Activated gamma-delta T cell (primary cell): ENCODE measurements around the gene DLG4.

ENCODE experiments used
- DNase-seq: peaks from one replicate; lab custom pipeline; 2025; lab: John Stamatoyannopoulos, UW

DLG4 gene

DNA sequence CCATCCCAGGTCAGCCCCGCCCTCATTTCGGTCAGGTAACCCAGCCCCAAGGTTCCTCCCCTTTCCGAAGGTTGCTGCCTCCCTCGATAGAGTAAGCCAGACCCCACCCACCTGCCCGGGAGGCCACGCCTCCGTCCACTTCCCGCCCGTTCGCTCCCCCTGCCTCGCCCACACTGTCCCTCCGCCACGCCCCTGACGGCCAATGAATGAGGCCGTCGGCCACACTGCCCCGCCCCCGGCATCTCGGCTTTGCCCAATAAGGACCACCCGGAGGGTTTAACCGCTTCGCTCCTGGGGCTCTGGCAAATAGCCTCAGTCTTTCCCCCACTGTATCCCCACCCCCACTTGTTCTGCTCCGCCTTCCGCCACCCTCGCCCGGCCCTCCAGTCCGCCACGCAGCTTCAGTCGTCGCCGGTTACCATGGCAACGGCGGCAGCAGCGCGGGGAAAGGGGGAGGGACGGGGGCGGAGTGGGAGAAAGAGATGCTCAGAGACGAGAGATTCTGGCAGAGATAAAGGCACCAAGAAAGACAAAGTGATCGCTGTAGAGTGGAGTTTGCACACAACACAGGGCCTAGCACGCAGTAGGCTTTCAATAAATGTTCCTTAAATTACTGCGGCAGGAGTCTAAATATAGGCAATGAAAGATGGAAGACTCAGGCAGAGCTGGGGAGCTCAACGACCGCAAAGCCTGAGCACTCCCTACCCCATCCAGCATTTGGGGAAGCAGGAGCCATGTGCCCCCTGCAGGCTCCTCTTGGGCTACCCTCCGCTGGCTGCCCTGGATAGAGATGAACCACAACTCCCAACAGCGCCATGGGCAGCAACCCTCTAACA is 5.1 kb downstream of the DLG4 start:
- DNase-seq: peak; percentile 95

GRCh38 chr17:7213895-7214299 is 5.7 kb downstream of the DLG4 start:
- no peak for DNase-seq

GRCh38 chr17:7211491-7212273 is 8.0 kb downstream of the DLG4 start:
- DNase-seq: no peak

GRCh38 chr17:7208754-7209460 is 10.7 kb downstream of the DLG4 start:
- no peak for DNase-seq

DNA sequence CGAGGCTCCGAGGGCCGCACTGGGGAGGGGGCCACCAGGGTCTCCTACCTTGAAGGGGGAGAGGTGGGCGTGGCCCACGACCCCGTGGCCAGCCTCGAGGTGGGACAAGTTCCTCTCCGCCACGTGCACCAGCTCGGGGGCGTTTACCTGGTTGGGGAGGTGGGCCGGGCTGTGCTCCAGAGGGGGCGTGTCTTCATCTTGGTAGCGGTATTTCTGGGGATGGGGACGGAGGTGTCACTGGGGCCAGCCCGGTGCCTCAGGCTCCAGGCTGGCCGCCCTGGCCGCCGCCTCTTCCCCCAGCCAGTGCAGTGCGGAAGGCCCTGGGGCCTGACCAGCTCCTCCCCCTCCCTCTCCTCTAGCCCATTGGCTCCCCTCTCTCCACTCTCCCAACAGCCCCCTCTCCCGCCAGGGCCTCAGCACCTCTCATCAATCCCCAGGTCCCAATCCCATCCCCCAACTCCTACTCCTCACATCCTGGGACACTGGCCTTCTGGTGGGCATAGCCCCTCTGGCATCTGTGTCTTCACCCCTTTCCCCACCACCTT is 11.5 kb downstream of the DLG4 start:
- DNase-seq: no peak

- DNase-seq: no peak
Observed at GRCh38 chr17:7207120-7208001, 12.3 kb downstream of the DLG4 start.

- DNase-seq: no peak
Observed at GRCh38 chr17:7205561-7205960, 14.1 kb downstream of the DLG4 start.

- peak; percentile 92 for DNase-seq
Observed at GRCh38 chr17:7204828-7205461, 14.7 kb downstream of the DLG4 start.

DNA sequence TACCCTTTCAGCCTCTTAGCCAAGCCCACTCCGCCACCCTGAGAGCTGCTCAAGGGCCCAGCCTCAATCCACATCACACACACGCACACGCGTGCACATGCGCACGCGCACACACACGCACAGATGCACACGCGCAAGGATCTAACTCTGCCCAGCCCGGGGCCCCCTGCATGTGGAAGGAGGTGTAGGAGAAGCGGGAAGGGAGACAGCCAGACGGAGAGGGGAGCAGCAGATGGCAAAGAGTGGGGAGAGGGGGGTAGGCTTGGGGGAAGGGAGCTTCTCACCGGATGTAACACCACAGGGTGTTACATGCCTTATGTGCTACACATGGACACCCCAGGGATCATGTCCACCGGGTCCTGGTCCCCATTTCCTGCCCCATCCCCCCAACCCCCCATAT is 15.3 kb downstream of the DLG4 start:
- DNase-seq: peak; percentile 32

GRCh38 chr17:7203391-7203790 is 16.2 kb downstream of the DLG4 start:
- DNase-seq: no peak

DNA sequence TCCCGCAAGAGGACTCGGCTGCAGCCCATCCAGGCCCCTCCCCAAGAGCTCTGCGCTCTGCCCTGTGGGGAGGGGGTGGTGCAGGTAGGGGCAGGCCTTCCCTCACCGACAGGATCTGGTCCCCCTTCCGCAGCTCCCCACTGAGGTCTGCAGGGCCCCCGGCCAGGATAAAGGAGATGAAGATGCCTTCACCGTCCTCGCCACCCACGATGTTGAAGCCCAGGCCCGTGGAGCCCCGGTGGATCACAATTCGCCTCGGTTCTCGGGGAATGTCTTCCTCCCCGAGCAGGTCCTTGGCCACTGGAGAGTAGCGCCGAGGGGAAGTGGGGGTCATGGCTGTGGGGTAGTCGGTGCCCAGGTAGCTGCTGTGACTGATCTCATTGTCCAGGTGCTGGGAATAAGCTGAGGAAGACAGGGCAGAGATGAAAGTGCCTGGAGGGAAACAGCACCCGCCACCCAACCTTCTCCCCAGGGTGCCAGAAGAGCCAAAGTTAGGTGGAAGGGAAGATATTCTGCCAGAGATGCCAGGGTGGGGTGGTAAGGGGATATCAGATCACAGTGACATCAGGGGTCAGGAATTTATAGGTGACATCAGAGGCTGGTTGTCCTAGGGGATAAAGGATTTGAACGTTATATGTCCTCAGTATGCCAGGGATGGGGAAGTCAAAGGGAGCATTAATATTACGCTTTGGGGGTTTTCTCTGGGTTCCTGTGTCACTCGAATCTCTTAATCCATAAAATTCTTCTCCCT is 22.8 kb downstream of the DLG4 start:
- no peak for DNase-seq

DNA sequence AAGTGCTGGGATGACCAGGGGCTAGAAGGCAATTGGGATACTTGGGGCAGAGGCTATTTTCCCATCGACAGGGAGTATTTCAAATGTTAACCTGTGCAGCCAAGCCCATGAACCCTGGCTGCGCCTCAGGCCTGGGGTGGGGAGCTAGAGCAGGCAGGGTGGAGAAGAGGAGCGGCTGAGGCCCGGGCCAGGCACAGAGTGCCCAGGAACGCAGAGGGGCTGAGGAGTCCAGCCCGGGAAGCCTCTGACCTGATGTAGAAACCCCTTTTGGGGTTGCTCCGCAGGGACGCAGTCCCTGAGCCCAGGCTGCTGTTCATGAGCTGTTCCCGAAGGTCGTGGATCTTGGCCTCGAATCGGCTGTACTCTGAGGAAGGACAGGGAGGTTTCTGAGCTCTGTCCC is 23.7 kb downstream of the DLG4 start:
- no peak for DNase-seq

DNA sequence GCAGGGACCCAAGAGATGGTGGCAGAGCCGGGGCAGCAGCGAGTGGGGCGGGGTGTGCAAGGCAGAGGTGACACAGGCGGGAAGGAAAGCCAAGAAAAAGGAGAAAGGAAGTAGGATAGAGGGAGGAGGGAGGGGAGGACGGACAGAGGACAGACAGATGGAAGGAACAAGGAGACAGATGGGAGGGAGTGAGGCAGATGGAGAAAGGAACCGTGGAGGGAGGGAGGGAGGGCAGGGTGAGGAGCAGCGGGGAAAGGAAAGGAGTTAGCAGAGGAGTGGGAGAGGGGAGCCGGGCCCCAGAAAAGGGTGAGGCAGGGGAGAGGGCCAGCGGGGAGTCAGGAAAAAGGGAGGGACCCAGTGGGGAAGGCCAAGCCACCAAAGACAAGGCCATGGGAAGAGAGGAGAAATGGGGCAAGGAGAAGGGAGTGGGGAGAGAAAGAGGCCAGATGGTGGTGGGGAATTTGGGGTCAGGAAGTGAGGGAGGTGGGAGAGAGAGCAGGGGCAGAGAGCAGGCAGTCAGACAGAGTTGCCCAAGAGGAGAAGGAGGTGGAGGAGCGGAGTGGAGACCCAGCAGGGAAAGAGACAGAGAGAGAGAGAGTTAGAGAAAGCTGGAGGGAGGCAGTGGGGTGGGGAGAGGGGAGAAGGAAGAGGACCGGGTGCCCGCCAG is 27.2 kb downstream of the DLG4 start:
- no peak for DNase-seq

DNA sequence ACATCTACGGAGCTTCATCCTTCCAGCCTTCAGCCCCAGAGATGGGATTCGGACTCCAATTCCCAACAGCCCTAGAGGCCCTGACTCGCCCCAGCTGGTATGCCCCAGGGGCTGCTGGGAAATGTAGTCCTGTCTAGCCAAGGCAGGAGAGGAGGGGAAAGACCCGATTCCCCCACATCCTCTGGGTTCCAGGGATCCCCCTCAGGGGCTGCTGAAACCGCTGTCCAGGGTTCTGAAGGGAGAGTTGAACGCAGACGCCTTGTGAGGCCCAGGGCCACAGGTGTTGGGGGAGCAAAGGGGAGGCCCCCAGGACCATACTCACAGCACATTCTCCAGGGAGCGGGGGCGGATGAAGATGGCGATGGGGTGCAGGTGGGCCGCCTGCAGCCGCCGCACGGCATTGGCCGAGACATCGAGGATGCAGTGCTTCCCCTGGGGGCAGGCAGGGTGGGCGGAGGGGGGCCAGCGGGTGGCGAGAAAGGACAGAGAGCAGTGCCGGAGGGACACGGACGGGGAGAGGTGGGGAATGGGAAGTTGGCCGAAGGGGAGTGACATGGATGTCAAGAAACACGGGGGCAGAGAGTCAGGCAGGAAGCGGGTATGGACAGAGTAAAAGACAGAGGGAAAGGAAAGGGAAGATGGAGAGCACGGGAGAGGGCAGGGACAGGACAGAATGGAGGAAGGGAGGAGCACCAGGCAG is 27.9 kb downstream of the DLG4 start:
- DNase-seq: no peak

- no peak for DNase-seq
Observed at GRCh38 chr17:7191069-7191468, 28.6 kb downstream of the DLG4 start.

GRCh38 chr17:7190276-7190917 is 29.2 kb downstream of the DLG4 start:
- DNase-seq: no peak

DNA sequence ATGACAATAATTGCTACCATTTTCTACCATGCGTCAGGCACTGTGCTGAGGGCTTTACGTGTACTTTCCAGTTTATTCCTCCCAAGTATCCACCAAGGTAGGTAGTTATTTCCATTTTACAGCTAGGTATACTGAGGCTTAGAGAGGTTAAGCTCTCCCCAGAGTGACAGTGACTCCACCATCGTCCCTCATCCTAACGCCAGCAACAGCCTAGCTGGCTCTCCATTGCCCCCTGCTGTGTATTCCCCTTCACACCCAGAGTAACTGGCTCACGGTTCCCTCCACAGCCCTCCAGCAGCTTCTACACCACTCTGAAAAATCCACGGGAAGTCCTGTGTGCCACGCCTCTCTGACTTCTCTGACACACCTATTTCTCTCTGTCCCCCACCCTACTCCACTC is 33.4 kb downstream of the DLG4 start:
- DNase-seq: no peak

DNA sequence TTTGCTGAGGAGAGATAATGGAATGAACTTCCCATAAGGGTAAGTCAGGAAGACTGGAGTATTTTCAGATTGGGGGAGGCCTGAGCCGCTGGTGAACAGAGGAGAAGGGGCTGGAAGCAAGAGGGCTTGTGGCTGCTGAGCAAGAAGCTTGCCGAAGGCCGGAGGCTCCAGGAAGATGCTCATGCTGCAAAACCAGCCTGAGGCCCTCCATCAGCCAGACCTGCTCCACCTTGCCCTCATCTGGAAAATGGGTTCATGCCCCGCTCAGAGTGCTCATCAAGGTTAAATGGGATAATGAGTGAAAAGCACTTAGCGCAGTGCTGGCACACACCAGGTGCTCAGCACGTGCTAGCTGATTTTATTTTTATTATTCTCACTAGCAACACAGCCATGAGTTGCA is 35.0 kb downstream of the DLG4 start:
- no peak for DNase-seq
